Thoracic aorta (tissue), 2 donors: ENCODE measurements around the gene APOL1. TPM values are rescaled to one million over a fixed set of nuclear protein-coding genes. Genes with fewer than 3 reads are reported as not detected.
"Not testable (repeated sequence)": the region's sequence is repeated elsewhere in the genome, so short reads cannot be mapped to it uniquely, and the experiment has no call there.

Experiments
- ATAC-seq: fragments of 150-250 bp; one replicate; pipeline ENCODE4 v1.8.0; 2017; ENCODE audit warnings: low read depth; ENCODE audit not compliant: insufficient number of reproducible peaks, low FRiP score
- DNase-seq: peaks from one replicate; pipeline ENCODE4 v3.0.0-alpha.2; 2020; ENCODE audit warnings: low spot score
- H3K27ac ChIP-seq, 2 donors: fragments of 200-600 bp; sonication (generic); 1 replicate in 1 of 2; 2 replicates in 1 of 2; pipeline ENCODE4 v1.5.1; 2016; ENCODE audit warnings: mild to moderate bottlenecking in 2 of 2, moderate library complexity in 2 of 2
- H3K27me3 ChIP-seq: fragments of 200-600 bp; sonication (generic); replicated peaks from 2 replicates; pipeline ENCODE4 v1.6.0; 2016; ENCODE audit warnings: mild to moderate bottlenecking; ENCODE audit not compliant: insufficient read depth
- H3K36me3 ChIP-seq: fragments of 200-600 bp; sonication (generic); one replicate; pipeline ENCODE4 v1.5.1; 2016
- H3K4me1 ChIP-seq, 2 donors: fragments of 200-600 bp; sonication (generic); 1 replicate in 1 of 2; 2 replicates in 1 of 2; pipeline versions ENCODE4 v1.5.1 to v1.6.0; 2016; ENCODE audit warnings: low read depth in 2 of 2, mild to moderate bottlenecking in 1 of 2; ENCODE audit not compliant: control insufficient read depth in 1 of 2
- H3K4me3 ChIP-seq: fragments of 200-600 bp; sonication (generic); 2 replicates; pipeline ENCODE4 v1.5.1; 2016; ENCODE audit warnings: mild to moderate bottlenecking
- H3K9me3 ChIP-seq: fragments of 200-600 bp; sonication (generic); 2 replicates; pipeline ENCODE4 v1.5.1; 2016
- CTCF ChIP-seq: fragments of 200-600 bp; sonication (generic); IDR thresholded peaks from one replicate; pipeline ENCODE4 v1.5.1; 2019; ENCODE audit warnings: antibody characterized with exemption
- total RNA-seq, 2 donors: library from RNA; depleted of rRNA; stranded (reverse); fragments of >200 nt; gene quantifications; one replicate each; pipeline versions ENCODE4 v1.1.0 to v1.2.3, GENCODE V29; 2016

Gene APOL1
- 10 to 100 TPM; 40.1 to 47.3 TPM for total RNA-seq

GRCh38 chr22:36252754-36253522 lies at the start of gene APOL1:
APOL1 (plus strand) TSS chr22:36253133; CDS start chr22:36254956, 1,823 bp downstream.
- peak within 1 kb of the TSS; percentile 71 for H3K4me3 ChIP-seq
- H3K36me3 ChIP-seq: no peaks in the 10 kb centered on the region
- H3K4me1 ChIP-seq: peaks cover 9 to 29% of the 10 kb centered on the region in 2 donors
- peak; percentile 42 for ATAC-seq
- no peak for TF ChIP-seq CTCF
- H3K27ac ChIP-seq: peak within 1 kb of the TSS; percentile 29 to 61
- no peaks in the 10 kb centered on the region for H3K9me3 ChIP-seq
- H3K27me3 ChIP-seq: no peaks in the 10 kb centered on the region
- DNase-seq: no peak

- H3K4me1 ChIP-seq, H3K36me3 ChIP-seq, DNase-seq, H3K27me3 ChIP-seq, H3K27ac ChIP-seq, ATAC-seq, H3K4me3 ChIP-seq, H3K9me3 ChIP-seq: not testable (repeated sequence)
Measured at GRCh38 chr22:36203441-36203840, 49.5 kb upstream of the APOL1 start.

GRCh38 chr22:36204001-36204631 lies 48.8 kb upstream of the APOL1 start:
- H3K4me3 ChIP-seq: no peak overlapping the region
- no peak for ATAC-seq
- no peak for TF ChIP-seq CTCF
- DNase-seq: no peak
- H3K9me3 ChIP-seq: no peaks in the 10 kb centered on the region
- H3K27me3 ChIP-seq: no peaks in the 10 kb centered on the region
- no peak overlapping the region for H3K27ac ChIP-seq
- peaks cover 0 to 9% of the 10 kb centered on the region in 2 donors for H3K4me1 ChIP-seq
- H3K36me3 ChIP-seq: no peaks in the 10 kb centered on the region

- Histone ChIP-seq H3K4me3 (no peak overlapping the region), H3K27me3 (no peaks in the 10 kb centered on the region), H3K27ac (no peak overlapping the region), H3K4me1 (peaks cover 0 to 9% of the 10 kb centered on the region in 2 donors), H3K36me3 (no peaks in the 10 kb centered on the region), H3K9me3 (no peaks in the 10 kb centered on the region)
- DNase-seq: no peak
- no peak for ATAC-seq
- TF ChIP-seq CTCF: no peak
Measured at GRCh38 chr22:36204632-36205015, 48.3 kb upstream of the APOL1 start.

- DNase-seq, H3K4me1 ChIP-seq: not testable (repeated sequence)
Measured at GRCh38 chr22:36205573-36205972, 47.4 kb upstream of the APOL1 start.

GRCh38 chr22:36206255-36206654 lies 46.7 kb upstream of the APOL1 start:
- no peak for DNase-seq
- H3K27ac ChIP-seq: no peak overlapping the region
- peaks cover 0 to 14% of the 10 kb centered on the region in 2 donors for H3K4me1 ChIP-seq
- H3K9me3 ChIP-seq: no peaks in the 10 kb centered on the region
- ATAC-seq: no peak
- TF ChIP-seq CTCF: no peak
- H3K27me3 ChIP-seq: no peaks in the 10 kb centered on the region
- no peaks in the 10 kb centered on the region for H3K36me3 ChIP-seq
- H3K4me3 ChIP-seq: no peak overlapping the region

More at GRCh38 chr22:36205573-36205972, 47.4 kb upstream of the APOL1 start:
- H3K27ac ChIP-seq, H3K9me3 ChIP-seq, H3K27me3 ChIP-seq, ATAC-seq, H3K36me3 ChIP-seq, H3K4me3 ChIP-seq: not testable (repeated sequence)
